A549 (cell line): ENCODE measurements around the gene TCAIM. TPM values are rescaled to one million over a fixed set of nuclear protein-coding genes. Genes with fewer than 3 reads are reported as not detected.
"Not testable (repeated sequence)": the region's sequence is repeated elsewhere in the genome, so short reads cannot be mapped to it uniquely, and the experiment has no call there.

Experiments used
- ATAC-seq, 2 experiments: fragments of 200-7000 bp in 1 of 2; fragments of >200 bp in 1 of 2; cut with Nextera tagmentation in 1 of 2; cut with Tn5 transposase in 1 of 2; 3 replicates each; pipeline versions ENCODE4 v1.8.0 to v1.9.1; 2018 to 2020; ENCODE audit warnings: mild to moderate bottlenecking in 1 of 2, moderate library complexity in 1 of 2
- CTCF ChIA-PET: fragments of 300-600 bp; sonication (Branson Sonifier 250); formaldehyde crosslinking; extraction: SDS; loops from one replicate; lab custom pipeline; 2021; ENCODE audit warnings: antibody characterized with exemption, inconsistent platforms; lab: Yijun Ruan, JAX
- POLR2A ChIA-PET: fragments of 350-600 bp; formaldehyde crosslinking; extraction: SDS; loops from one replicate; lab custom pipeline; 2021; ENCODE audit warnings: antibody characterized with exemption, inconsistent platforms; lab: Yijun Ruan, JAX
- DNase-seq, 2 experiments: peaks; one replicate each; pipeline versions ENCODE4 v3.0.0 to v3.0.0-alpha.2; 2011 to 2016; ENCODE audit warnings: low read depth in 1 of 2, low spot score in 1 of 2
- FAIRE-seq: peaks from 2 replicates; lab custom pipeline; 2011; peaks lifted over from hg19 to GRCh38; lab: Jason Lieb, UNC
- H3K27ac ChIP-seq, 2 experiments: fragments of >200 bp; sonication (Bioruptor Twin); formaldehyde crosslinking; 3 replicates each; pipeline ENCODE4 v1.5.1; 2016 to 2017
- H3K4me1 ChIP-seq: fragments of >200 bp; sonication (Bioruptor Twin); formaldehyde crosslinking; 3 replicates; pipeline ENCODE4 v1.6.1; 2016
- H3K4me2 ChIP-seq: fragments of >200 bp; sonication (Bioruptor Twin); formaldehyde crosslinking; 3 replicates; pipeline ENCODE4 v1.6.1; 2016
- H3K4me3 ChIP-seq: fragments of >200 bp; sonication (Bioruptor Twin); formaldehyde crosslinking; 3 replicates; pipeline ENCODE4 v1.5.1; 2016
- H3K9me3 ChIP-seq: fragments of >200 bp; sonication (Bioruptor Twin); formaldehyde crosslinking; 3 replicates; pipeline ENCODE4 v1.6.1; 2016
- BHLHE40 ChIP-seq: IDR thresholded peaks from 2 replicates; pipeline ENCODE4 v1.6.1; 2012; ENCODE audit warnings: low read depth, low read length, inconsistent platforms
- CBX2 ChIP-seq: fragments of 200-600 bp; sonication (generic); IDR thresholded peaks from 2 replicates; pipeline ENCODE4 v1.6.1; 2016; ENCODE audit warnings: low read depth, mild to moderate bottlenecking, borderline replicate concordance
- CTCF ChIP-seq: fragments of >200 bp; sonication (Bioruptor Twin); formaldehyde crosslinking; IDR thresholded peaks from 3 replicates; pipeline ENCODE4 v1.5.1; 2016
- E2F6 ChIP-seq: IDR thresholded peaks from 2 replicates; pipeline ENCODE4 v1.6.1; 2012; ENCODE audit warnings: low read depth, borderline replicate concordance
- EHF ChIP-seq: fragments of 250-450 bp; sonication (Bioruptor Pico); IDR thresholded peaks from 2 replicates; pipeline ENCODE4 v1.5.0; 2020; ENCODE audit warnings: mild to moderate bottlenecking
- EHMT2 ChIP-seq: fragments of 200-600 bp; sonication (generic); IDR thresholded peaks from 2 replicates; pipeline ENCODE4 v1.6.1; 2016; ENCODE audit warnings: antibody characterized with exemption, low read depth, mild to moderate bottlenecking, moderate library complexity
- EP300 ChIP-seq, 2 experiments: fragments of >200 bp; sonication (Bioruptor Twin); formaldehyde crosslinking; IDR thresholded peaks; 2 replicates in 1 of 2; 3 replicates in 1 of 2; pipeline ENCODE4 v1.6.1; 2016 to 2017
- FOSB ChIP-seq: fragments of 250-450 bp; sonication (Bioruptor Pico); IDR thresholded peaks from 2 replicates; pipeline ENCODE4 v1.5.0; 2020; ENCODE audit warnings: mild to moderate bottlenecking, moderate library complexity
- HEYL ChIP-seq: fragments of 250-450 bp; sonication (Bioruptor Pico); IDR thresholded peaks from 2 replicates; pipeline ENCODE4 v1.8.0; 2021; ENCODE audit warnings: mild to moderate bottlenecking, moderate library complexity
- HOXA7 ChIP-seq: fragments of 250-450 bp; sonication (Bioruptor Pico); IDR thresholded peaks from 2 replicates; pipeline ENCODE4 v1.5.0; 2020; ENCODE audit warnings: mild to moderate bottlenecking, moderate library complexity
- HOXB5 ChIP-seq: fragments of 250-450 bp; sonication (Bioruptor Pico); IDR thresholded peaks from 2 replicates; pipeline ENCODE4 v1.5.0; 2020; ENCODE audit warnings: mild to moderate bottlenecking, moderate library complexity
- KDM1A ChIP-seq: fragments of 200-600 bp; sonication (generic); IDR thresholded peaks from 2 replicates; pipeline ENCODE4 v1.6.1; 2016; ENCODE audit warnings: low read depth, mild to moderate bottlenecking
- MAFK ChIP-seq: fragments of 450-650 bp; IDR thresholded peaks from 2 replicates; pipeline ENCODE4 v1.6.1; 2014; ENCODE audit not compliant: partially characterized antibody
- MAZ ChIP-seq: fragments of 150-350 bp; IDR thresholded peaks from 2 replicates; pipeline ENCODE4 v1.6.1; 2014; ENCODE audit warnings: antibody characterized with exemption, low read depth, low read length, borderline replicate concordance
- MYC ChIP-seq: IDR thresholded peaks from 2 replicates; pipeline ENCODE4 v1.6.1; 2012; ENCODE audit warnings: mild to moderate bottlenecking, inconsistent platforms, low read length, improper control_type of control experiment, borderline replicate concordance
- NFE2L2 ChIP-seq: fragments of 150-350 bp; conservative IDR thresholded peaks from 2 replicates; pipeline ENCODE4 v1.6.1; 2014; ENCODE audit warnings: low read length
- NPAS2 ChIP-seq: fragments of 250-450 bp; sonication (Bioruptor Pico); IDR thresholded peaks from 2 replicates; pipeline ENCODE4 v1.8.0; 2022; ENCODE audit warnings: mild to moderate bottlenecking, moderate library complexity, borderline replicate concordance
- NR3C1 ChIP-seq: fragments of >200 bp; sonication (Bioruptor Twin); formaldehyde crosslinking; IDR thresholded peaks from 3 replicates; pipeline ENCODE4 v1.6.1; 2017
- PHF8 ChIP-seq: fragments of 200-600 bp; sonication (generic); IDR thresholded peaks from 2 replicates; pipeline ENCODE4 v1.6.1; 2016; ENCODE audit warnings: low read depth, mild to moderate bottlenecking, antibody characterized with exemption, moderate library complexity, borderline replicate concordance
- RARB ChIP-seq: fragments of 250-450 bp; sonication (Bioruptor Pico); IDR thresholded peaks from 2 replicates; pipeline ENCODE4 v1.8.0; 2021; ENCODE audit warnings: mild to moderate bottlenecking, moderate library complexity
- SREBF2 ChIP-seq: fragments of 450-650 bp; IDR thresholded peaks from 2 replicates; pipeline ENCODE4 v1.6.1; 2014; ENCODE audit warnings: mild to moderate bottlenecking, moderate library complexity
- ZC3H11A ChIP-seq: fragments of 450-650 bp; IDR thresholded peaks from 2 replicates; pipeline ENCODE4 v1.6.1; 2014; ENCODE audit warnings: antibody characterized with exemption, mild to moderate bottlenecking
- ZFP36 ChIP-seq: fragments of 450-650 bp; IDR thresholded peaks from 2 replicates; pipeline ENCODE4 v1.6.1; 2014; ENCODE audit warnings: borderline replicate concordance; ENCODE audit not compliant: partially characterized antibody
- ZNF302 ChIP-seq: fragments of 250-450 bp; sonication (Bioruptor Pico); IDR thresholded peaks from 2 replicates; pipeline ENCODE4 v1.9.0; 2021; ENCODE audit warnings: inconsistent platforms, mild to moderate bottlenecking, moderate library complexity
- WGBS: methylation state at CpG from one replicate; pipeline ENCODE4 v1.1.6; 2017; ENCODE audit errors: missing lambda C conversion rate; 5-methylcytosine and 5-hydroxymethylcytosine counted together
- polyA plus RNA-seq, 4 experiments: library from polyadenylated mRNA; depleted of rRNA in 3 of 4; stranded (reverse); fragments of >200 nt; fragmentation: RNase III in 1 of 4; extraction: RNeasy Plus Mini Kit Qiagen cat#74134 plus additional on column Dnase treatment in 1 of 4; gene quantifications; 2 replicates in 3 of 4; 3 replicates in 1 of 4; pipeline ENCODE4 v1.2.3, GENCODE V29; 2011 to 2017
- TF ChIP-seq, protein P1 (sequence below): fragments of 450-650 bp; IDR thresholded peaks from 2 replicates; pipeline ENCODE4 v1.6.1; 2014; ENCODE audit warnings: antibody characterized with exemption
- TF ChIP-seq, protein P2 (sequence below): fragments of 150-350 bp; IDR thresholded peaks from 2 replicates; pipeline ENCODE4 v1.6.1; 2014; ENCODE audit warnings: low read depth, mild to moderate bottlenecking, low read length

TCAIM gene
- polyA plus RNA-seq, 2 of the 4 experiments (the other 2 are of a cell fraction), result 10.8 to 19.2 TPM

DNA sequence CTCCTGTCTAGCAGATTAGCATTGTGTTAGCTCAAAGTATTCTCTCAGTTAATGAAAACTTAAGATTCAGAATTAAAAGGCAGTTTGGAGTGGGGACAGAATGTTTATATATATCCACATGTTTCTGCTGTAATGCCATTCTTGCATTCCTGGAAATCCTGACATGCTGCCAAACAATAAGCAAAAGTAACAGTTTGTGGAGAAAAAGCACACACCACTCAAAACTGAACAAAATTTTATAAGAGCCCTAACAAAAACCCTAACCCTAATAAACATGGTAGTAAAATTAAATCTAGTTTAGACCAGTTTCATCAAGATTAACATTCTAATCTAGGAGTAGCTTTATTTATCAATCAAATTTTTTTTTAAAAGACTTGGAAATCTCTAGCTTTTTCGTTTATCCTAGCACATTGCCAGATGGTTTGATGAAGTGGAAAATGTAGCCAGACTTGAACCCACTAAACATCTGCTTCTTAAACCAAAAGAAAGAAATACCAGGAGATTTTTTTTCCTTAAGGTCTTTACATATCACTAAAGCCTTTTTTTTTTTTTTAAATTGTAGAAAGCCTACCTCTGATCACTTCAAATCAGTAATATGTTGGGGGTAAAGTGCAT is 3.7 kb downstream of the TCAIM start:
- no peak overlapping the region for H3K4me2 ChIP-seq
- DNase-seq (no peak), ATAC-seq (no peak), FAIRE-seq (no peak)
- no peak overlapping the region for H3K27ac ChIP-seq
- ChIA-PET POLR2A (no interaction called here), CTCF (interaction anchor here (0.6 kb wide), 1 partner anchor 386 kb away, joined by 3 read pairs; no protein-coding TSS in a partner anchor)
- H3K4me3 ChIP-seq, result no peak overlapping the region
- H3K9me3 ChIP-seq, result no peaks in the 10 kb centered on the region
- no peak for TF ChIP-seq RARB (CRISPR knock-in tag)
- TF ChIP-seq MAFK, result no peak
- no peak for TF ChIP-seq SREBF2
- TF ChIP-seq ZNF302 (CRISPR knock-in tag), result no peak
- no peak for TF ChIP-seq NR3C1
- no peak for TF ChIP-seq EHMT2
- no peak for TF ChIP-seq CBX2
- no peak for TF ChIP-seq ZFP36
- TF ChIP-seq, protein P1, sequence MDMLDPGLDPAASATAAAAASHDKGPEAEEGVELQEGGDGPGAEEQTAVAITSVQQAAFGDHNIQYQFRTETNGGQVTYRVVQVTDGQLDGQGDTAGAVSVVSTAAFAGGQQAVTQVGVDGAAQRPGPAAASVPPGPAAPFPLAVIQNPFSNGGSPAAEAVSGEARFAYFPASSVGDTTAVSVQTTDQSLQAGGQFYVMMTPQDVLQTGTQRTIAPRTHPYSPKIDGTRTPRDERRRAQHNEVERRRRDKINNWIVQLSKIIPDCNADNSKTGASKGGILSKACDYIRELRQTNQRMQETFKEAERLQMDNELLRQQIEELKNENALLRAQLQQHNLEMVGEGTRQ, result no peak
- no peak for TF ChIP-seq PHF8
- H3K4me1 ChIP-seq, result peaks cover 9% of the 10 kb centered on the region; the same call in 2 of the 3 replicates
- 86% methylated on average over 1 of the region's 1 CpG for WGBS

GRCh38 chr3:44343421-44343820 is 4.9 kb downstream of the TCAIM start:
- H3K9me3 ChIP-seq, result no peaks in the 10 kb centered on the region
- POLR2A ChIA-PET, result no interaction called here
- H3K4me1 ChIP-seq, result peaks cover 9% of the 10 kb centered on the region; the same call in 2 of the 3 replicates
- H3K27ac ChIP-seq, result no peak overlapping the region
- DNase-seq (no peak), ATAC-seq (no peak), FAIRE-seq (no peak)
- no peak overlapping the region for H3K4me2 ChIP-seq
- H3K4me3 ChIP-seq, result no peak overlapping the region
- TF ChIP-seq HOXB5 (CRISPR knock-in tag) (no peak), MAFK (no peak), EP300 (IDR thresholded peaks at IDR 0.05) (no peak), HOXA7 (CRISPR knock-in tag) (no peak), KDM1A (no peak), BHLHE40 (no peak), MYC (no peak), CTCF (no peak), NPAS2 (CRISPR knock-in tag) (no peak), NFE2L2 (no peak), EHF (CRISPR knock-in tag) (no peak), MAZ (no peak), HEYL (CRISPR knock-in tag) (no peak), FOSB (CRISPR knock-in tag) (no peak), ZC3H11A (no peak), E2F6 (no peak), SREBF2 (no peak)
- TF ChIP-seq, protein P2, sequence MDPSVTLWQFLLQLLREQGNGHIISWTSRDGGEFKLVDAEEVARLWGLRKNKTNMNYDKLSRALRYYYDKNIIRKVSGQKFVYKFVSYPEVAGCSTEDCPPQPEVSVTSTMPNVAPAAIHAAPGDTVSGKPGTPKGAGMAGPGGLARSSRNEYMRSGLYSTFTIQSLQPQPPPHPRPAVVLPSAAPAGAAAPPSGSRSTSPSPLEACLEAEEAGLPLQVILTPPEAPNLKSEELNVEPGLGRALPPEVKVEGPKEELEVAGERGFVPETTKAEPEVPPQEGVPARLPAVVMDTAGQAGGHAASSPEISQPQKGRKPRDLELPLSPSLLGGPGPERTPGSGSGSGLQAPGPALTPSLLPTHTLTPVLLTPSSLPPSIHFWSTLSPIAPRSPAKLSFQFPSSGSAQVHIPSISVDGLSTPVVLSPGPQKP, result no peak
- TF ChIP-seq, all 56 proteins: peak for 0
- CTCF ChIA-PET, result no interaction called here

GRCh38 chr3:44346590-44346989 is 8.0 kb downstream of the TCAIM start:
- CTCF ChIA-PET, POLR2A ChIA-PET, DNase-seq, H3K9me3 ChIP-seq, H3K4me3 ChIP-seq, FAIRE-seq, H3K4me2 ChIP-seq, H3K4me1 ChIP-seq, H3K27ac ChIP-seq, ATAC-seq: not testable (repeated sequence)
- WGBS, result 92% methylated on average over 6 of the region's 6 CpGs
